AG04449 (cell line): ENCODE measurements around the gene PRR9.

Experiments
- CTCF ChIA-PET: fragments of 350-600 bp; formaldehyde crosslinking; extraction: SDS; loops from one replicate; lab custom pipeline; 2021; ENCODE audit warnings: antibody characterized with exemption; lab: Yijun Ruan, JAX
- POLR2A ChIA-PET: fragments of 400-600, 350-600 bp; formaldehyde crosslinking; extraction: SDS; loops from one replicate; lab custom pipeline; 2020; ENCODE audit warnings: antibody characterized with exemption, inconsistent platforms; lab: Yijun Ruan, JAX
- DNase-seq: peaks from one replicate; pipeline ENCODE4 v3.0.0-alpha.2; 2010; ENCODE audit warnings: low read depth, low spot score
- H3K4me3 ChIP-seq: 2 replicates; pipeline ENCODE4 v1.5.1; 2011; ENCODE audit warnings: low read depth, mild to moderate bottlenecking, control low read depth, low read length
- TF ChIP-seq, protein P1 (sequence below): IDR thresholded peaks from one replicate; pipeline ENCODE4 v1.5.1; 2011; ENCODE audit warnings: mild to moderate bottlenecking, moderate library complexity, low read length, control low read depth, inconsistent platforms; ENCODE audit not compliant: insufficient read depth; ENCODE audit errors: missing control alignments

The PRR9 gene

DNA sequence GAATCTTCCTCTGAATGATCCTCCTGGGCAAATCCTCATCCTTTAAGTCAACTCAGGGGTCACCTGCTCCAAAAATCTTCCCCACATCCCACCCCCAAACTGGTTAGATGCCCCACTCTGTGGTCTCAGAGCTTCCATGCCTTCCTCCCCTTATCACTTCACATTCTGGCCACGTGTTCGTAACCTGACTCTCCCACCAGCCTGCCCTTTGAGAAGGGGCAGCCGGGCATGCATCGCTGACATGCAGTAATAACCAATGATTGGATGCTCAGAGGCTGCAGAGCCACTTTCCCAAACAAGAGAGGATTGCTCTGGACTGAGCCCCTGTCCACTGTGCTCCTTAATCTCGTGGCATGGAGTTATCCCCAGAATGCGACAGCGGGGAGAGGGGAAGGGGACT is 7.2 kb upstream of the PRR9 start:
- no peak for DNase-seq
- ChIA-PET CTCF (interaction anchor here (1.4 kb wide), 1 partner anchor 11 kb away, joined by 3 read pairs; no protein-coding TSS in a partner anchor), POLR2A (no interaction called here)
- no peak overlapping the region for H3K4me3 ChIP-seq
- TF ChIP-seq, protein P1, sequence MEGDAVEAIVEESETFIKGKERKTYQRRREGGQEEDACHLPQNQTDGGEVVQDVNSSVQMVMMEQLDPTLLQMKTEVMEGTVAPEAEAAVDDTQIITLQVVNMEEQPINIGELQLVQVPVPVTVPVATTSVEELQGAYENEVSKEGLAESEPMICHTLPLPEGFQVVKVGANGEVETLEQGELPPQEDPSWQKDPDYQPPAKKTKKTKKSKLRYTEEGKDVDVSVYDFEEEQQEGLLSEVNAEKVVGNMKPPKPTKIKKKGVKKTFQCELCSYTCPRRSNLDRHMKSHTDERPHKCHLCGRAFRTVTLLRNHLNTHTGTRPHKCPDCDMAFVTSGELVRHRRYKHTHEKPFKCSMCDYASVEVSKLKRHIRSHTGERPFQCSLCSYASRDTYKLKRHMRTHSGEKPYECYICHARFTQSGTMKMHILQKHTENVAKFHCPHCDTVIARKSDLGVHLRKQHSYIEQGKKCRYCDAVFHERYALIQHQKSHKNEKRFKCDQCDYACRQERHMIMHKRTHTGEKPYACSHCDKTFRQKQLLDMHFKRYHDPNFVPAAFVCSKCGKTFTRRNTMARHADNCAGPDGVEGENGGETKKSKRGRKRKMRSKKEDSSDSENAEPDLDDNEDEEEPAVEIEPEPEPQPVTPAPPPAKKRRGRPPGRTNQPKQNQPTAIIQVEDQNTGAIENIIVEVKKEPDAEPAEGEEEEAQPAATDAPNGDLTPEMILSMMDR, result no peak

DNA sequence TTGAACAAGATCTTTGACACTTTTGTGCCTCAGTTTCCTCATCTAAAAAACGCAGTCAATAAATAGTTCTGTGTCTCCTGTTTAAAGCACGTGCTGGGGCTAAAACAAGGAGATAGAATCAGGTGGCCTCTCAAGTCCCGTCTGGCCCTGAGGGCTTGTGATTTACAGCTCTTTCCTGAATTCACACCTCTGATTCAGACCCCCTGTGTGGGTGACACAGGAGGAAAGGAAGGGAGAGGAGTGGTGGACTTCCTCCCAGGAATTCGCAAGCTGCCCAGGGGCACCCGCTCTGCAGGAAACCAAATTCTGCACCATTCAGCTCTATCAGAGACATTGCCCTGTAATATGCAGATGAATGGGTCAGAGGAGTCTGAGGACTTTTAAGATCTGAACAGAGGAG is 5.2 kb upstream of the PRR9 start:
- ChIA-PET POLR2A (no interaction called here), CTCF (interaction anchor here (1.4 kb wide), 1 partner anchor 11 kb away, joined by 4 read pairs; no protein-coding TSS in a partner anchor)
- no peak for DNase-seq
- H3K4me3 ChIP-seq, result no peak overlapping the region
- TF ChIP-seq, protein P1, result no peak

DNA sequence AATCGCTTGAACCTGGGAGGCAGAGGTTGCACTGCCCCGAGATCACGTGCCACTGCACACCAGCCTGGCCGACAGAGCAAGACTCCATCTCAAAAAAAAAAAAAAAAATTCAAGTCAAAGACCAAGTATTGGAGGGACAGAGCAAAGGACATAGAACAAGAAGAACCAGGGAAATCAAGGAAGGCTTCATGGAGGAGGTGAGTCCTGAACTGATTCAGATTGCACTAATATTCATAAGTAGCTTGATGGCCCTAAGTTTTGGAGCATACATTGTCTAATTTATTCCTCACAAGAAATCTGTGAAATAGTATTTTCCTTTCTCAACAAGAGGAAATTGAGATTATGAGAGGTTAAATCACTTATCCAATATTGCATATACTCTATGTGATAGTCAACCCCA is 3.9 kb upstream of the PRR9 start:
- no peak overlapping the region for H3K4me3 ChIP-seq
- ChIA-PET CTCF (interaction anchor here (1.4 kb wide), 1 partner anchor 10 kb away, joined by 4 read pairs; no protein-coding TSS in a partner anchor), POLR2A (no interaction called here)
- DNase-seq, result no peak
- TF ChIP-seq, protein P1, result no peak

DNA sequence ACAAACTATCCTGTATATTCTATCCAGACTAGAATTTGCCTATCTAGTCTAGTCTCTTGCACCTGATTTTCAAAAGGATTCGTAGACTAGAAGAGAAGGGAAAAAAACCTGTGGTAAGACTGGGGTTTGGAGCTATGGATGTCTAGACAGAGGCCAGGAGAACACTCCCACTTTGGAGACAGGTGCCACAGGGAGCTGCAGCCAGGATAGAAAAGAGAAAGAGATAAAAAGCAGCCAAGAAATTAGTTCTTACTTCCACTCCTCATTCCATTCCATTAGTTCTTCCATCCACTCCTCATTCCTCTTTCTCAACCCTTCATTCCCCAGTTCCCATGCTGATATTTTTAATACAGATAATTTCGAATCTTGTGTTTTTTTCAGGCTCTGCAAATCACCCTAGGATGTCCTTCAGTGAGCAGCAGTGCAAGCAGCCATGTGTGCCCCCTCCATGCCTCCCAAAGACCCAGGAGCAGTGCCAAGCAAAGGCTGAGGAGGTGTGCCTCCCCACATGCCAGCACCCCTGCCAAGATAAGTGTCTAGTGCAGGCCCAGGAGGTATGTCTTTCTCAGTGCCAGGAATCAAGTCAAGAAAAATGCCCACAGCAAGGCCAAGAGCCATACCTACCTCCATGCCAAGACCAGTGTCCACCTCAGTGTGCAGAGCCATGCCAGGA is 496 bp downstream of the PRR9 start:
- H3K4me3 ChIP-seq, result no peak overlapping the region
- POLR2A ChIA-PET, result no interaction called here
- TF ChIP-seq, protein P1, result no peak
- CTCF ChIA-PET, result interaction anchor here (1.4 kb wide), 1 partner anchor 9 kb away, joined by 5 read pairs; no protein-coding TSS in a partner anchor
- no peak for DNase-seq

DNA sequence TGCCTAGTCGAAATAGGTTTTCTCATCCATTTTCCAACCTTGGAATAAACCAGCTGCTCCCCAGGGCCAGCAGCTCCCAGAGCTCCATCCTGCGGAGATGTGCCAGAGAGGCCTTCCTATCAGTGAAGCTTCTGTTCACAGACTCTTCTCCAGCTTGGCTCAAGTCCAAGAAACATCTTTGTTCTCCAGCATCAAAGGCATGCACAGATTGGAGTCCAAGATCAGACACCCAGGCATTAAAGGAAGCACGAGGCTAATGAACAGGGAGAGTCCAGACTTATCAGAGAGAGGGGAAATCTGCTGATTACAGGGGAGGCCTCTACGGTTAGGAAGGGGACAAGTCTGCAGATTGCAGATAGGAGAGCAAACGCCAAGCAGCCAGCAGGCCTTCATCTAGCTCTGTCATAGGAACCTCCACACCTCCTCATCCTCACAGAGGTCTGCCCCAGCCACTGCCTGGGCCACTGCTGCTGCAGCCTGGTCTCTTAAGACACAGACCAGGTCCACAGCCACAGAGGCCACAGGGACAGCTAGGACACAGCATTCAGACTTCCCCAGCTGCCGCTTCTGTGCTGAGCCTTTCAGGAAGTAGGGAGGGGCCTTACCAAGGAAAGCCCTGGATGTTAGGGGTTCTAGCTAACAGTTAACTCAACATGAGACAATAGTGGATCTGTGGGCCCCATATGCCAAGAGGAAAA is 3.4 kb downstream of the PRR9 start:
- CTCF ChIA-PET, result interaction anchor here (0.9 to 4.7 kb wide), 4 partner anchors 8 to 351 kb away, joined by 3 to 37 read pairs (median 3); no protein-coding TSS in a partner anchor
- no peak overlapping the region for H3K4me3 ChIP-seq
- TF ChIP-seq, protein P1, result no peak
- POLR2A ChIA-PET, result no interaction called here
- DNase-seq, result no peak
